ENCODE data around the gene OR5H1. TPM values are rescaled to one million over a fixed set of nuclear protein-coding genes. Genes with fewer than 3 reads are reported as not detected.

The OR5H1 gene
- total and polyA plus RNA-seq, 4 experiments from 2014 or later: not detected

- peaks cover 0 to 7% (median 2%) of the 10 kb centered on the region in 4 donors for H3K4me1 Mint-ChIP-seq
- ChIA-PET POLR2A (ENCODE audit: partially characterized antibody) (no interaction called here), CTCF (ENCODE audit: partially characterized antibody) (interaction anchor here (1.4 kb wide), 1 partner anchor 145 kb away, joined by 3 read pairs; no protein-coding TSS in a partner anchor)
- Histone ChIP-seq H3K27ac (ENCODE audit: low read depth, low read length) (no peak overlapping the region), H3K36me3 (ENCODE audit: insufficient read depth, low read length) (no peaks in the 10 kb centered on the region), H3K4me1 (ENCODE audit: insufficient read depth, low read length) (no peaks in the 10 kb centered on the region), H3K4me3 (ENCODE audit: low read length in 2 of 2) (no peak overlapping the region), H3K9me3 (ENCODE audit: control insufficient read depth in 1 of 2, low read length in 2 of 2) (no peaks in the 10 kb centered on the region), H3K27me3 (ENCODE audit: insufficient read depth, low read length) (no peaks in the 10 kb centered on the region)
- DNase-seq: no peak
- intact Hi-C loops (cut with micrococcal nuclease): no loop called here
- H3K36me3 Mint-ChIP-seq: no peaks in the 10 kb centered on the region
- no peak overlapping the region for H3K4me3 Mint-ChIP-seq
- H3K27me3 Mint-ChIP-seq: no peaks in the 10 kb centered on the region
- H3K9me3 Mint-ChIP-seq: no peaks in the 10 kb centered on the region
- H3K27ac Mint-ChIP-seq: no peak overlapping the region
Measured at GRCh38 chr3:98185180-98185579, 54.7 kb downstream of the OR5H1 start.

Other genes with a start within 250 kb of the OR5H1 start
- gene RIOX2, start 158.3 kb upstream of the OR5H1 start, total RNA-seq: 10 to 100 TPM; 32.2 to 35.5 TPM
- gene RIOX2, start 158.3 kb upstream of the OR5H1 start, polyA plus RNA-seq: 10 to 100 TPM; 39.2 to 43.0 TPM
- gene GABRR3, start 95.4 kb upstream of the OR5H1 start, total RNA-seq: under 1 TPM in 1 of 2 experiments, not detected in 1; 0.17 TPM
- under 1 TPM in 1 of 2 donors, not detected in 1; 0.03 TPM for gene GABRR3, start 95.4 kb upstream of the OR5H1 start, polyA plus RNA-seq
- gene OR5AC2, start 43.5 kb upstream of the OR5H1 start, total RNA-seq: not detected
- gene OR5AC2, start 43.5 kb upstream of the OR5H1 start, polyA plus RNA-seq: not detected
- not detected for gene OR5H14, start 16.8 kb downstream of the OR5H1 start, total RNA-seq
- gene OR5H14, start 16.8 kb downstream of the OR5H1 start, polyA plus RNA-seq: not detected
- gene OR5H15, start 36.0 kb downstream of the OR5H1 start, total RNA-seq: not detected
- gene OR5H15, start 36.0 kb downstream of the OR5H1 start, polyA plus RNA-seq: not detected
- not detected for gene OR5H6, start 133.5 kb downstream of the OR5H1 start, total RNA-seq
- not detected for gene OR5H6, start 133.5 kb downstream of the OR5H1 start, polyA plus RNA-seq
- gene OR5H2, start 151.8 kb downstream of the OR5H1 start, total RNA-seq: not detected
- gene OR5H2, start 151.8 kb downstream of the OR5H1 start, polyA plus RNA-seq: not detected
- gene OR5K4, start 223.1 kb downstream of the OR5H1 start, total RNA-seq: not detected
- not detected for gene OR5K4, start 223.1 kb downstream of the OR5H1 start, polyA plus RNA-seq